HG02798 (cell line): ENCODE data around the gene OR8B12.
"Not testable (repeated sequence)": the region's sequence is repeated elsewhere in the genome, so short reads cannot be mapped to it uniquely, and the experiment has no call there.

Experiments
- ATAC-seq: cut with Tn5 transposase; IDR thresholded peaks from one replicate; pipeline ENCODE4 v1.9.1; 2021; ENCODE audit warnings: mild to moderate bottlenecking; ENCODE audit not compliant: unreplicated experiment, poor library complexity

Gene OR8B12

GRCh38 chr11:124534051-124534450 is 9.4 kb downstream of the OR8B12 start:
- ATAC-seq: no peak

DNA sequence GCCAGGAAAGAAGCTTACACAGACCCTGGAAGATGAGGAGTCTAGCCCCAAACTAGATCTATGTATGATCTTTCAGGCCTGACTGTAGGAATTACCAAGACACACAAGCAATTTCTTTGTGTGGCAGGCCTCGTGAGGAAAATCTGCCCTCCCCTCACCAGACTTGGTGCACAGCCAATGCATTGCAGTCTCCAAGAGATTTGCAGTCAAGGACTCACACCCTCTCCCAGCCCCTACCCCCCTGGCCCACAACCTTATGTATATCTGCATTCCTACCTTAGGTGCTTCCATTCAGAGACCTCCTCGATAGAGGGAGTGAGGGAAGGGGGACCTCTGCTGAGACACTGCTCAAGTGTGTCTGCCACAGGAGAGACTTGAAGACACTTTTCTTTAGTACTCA is 9.8 kb downstream of the OR8B12 start:
- no peak for ATAC-seq

DNA sequence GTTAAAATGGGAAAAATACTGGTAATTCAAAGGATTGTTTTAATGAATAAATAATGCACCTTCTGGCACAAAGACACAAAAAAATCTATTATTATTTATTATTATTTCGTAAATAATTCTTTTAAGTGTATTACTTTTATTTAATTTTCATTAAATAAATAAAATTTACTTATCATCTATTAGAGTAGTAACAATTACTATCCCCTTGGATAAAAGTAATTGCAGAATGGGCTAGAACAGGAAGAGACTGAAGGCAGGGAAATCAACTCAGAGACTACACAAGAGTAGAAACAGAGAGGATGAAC is 23.0 kb downstream of the OR8B12 start:
- no peak for ATAC-seq

DNA sequence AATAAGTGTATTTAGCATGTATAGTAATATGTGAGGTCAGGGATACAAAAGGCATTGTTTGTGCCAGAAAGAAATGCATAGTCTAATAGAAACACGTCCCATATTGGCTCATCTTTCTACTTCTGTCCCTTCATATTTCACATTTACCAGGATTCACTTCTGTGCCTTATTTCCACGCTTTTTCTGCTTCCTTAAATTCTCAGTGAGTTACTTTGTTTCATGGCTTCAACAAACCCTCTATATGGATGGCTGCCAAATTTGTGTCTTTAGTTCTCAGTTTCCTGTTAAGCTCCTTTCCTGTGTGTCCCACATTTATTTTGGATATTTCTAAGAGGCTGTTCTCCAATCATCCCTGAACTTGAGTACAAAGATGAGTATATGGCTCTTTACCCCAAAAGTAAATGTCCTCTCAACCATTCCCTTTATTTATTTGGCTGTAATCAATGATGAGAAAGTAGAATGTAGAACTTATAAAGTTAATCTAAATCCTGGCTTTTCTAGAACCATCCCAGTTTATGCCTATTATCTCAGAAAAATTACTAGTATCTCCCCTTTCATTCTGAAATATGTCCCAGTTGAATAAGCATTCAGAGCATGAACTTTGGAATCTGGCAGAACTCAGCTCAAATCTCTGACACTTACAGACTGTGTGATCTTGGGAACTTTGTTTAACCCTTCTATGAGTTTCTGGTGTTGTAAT is 23.5 kb downstream of the OR8B12 start:
- no peak for ATAC-seq

DNA sequence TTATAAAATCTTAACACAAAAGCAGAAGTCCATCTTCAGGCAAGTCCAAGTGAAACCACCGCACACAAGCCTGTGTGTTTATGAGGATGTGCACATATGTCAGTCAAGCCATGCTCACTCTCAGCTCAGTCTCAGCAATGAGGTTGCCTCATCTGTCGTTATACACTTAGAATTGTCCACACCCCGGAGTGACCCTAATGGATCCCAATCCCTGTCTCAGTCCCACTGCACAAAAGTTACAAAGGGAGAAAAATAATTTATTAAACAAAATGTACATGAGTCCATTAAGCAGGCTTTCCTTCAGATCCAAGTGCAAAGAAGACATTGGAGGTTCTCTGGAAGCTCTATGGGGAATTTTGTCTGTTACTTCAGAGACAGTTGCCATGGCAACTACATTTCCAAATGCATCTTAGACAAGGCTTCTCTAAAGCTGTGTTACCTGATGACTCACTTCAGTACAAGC is 24.4 kb downstream of the OR8B12 start:
- ATAC-seq: no peak

- ATAC-seq: no peak
Observed at GRCh38 chr11:124517314-124517713, 26.1 kb downstream of the OR8B12 start.

- not testable (repeated sequence) for ATAC-seq
Observed at GRCh38 chr11:124514675-124515074, 28.8 kb downstream of the OR8B12 start.

- no peak for ATAC-seq
Observed at GRCh38 chr11:124514131-124514530, 29.3 kb downstream of the OR8B12 start.

- ATAC-seq: no peak
Observed at GRCh38 chr11:124511745-124512144, 31.7 kb downstream of the OR8B12 start.

GRCh38 chr11:124510279-124510678 is 33.2 kb downstream of the OR8B12 start:
- no peak for ATAC-seq

GRCh38 chr11:124499711-124500110 is 43.7 kb downstream of the OR8B12 start:
- ATAC-seq: no peak

GRCh38 chr11:124493016-124493655 is 50.3 kb downstream of the OR8B12 start:
- no peak for ATAC-seq
